Measurements from ENCODE around the gene LMCD1. TPM values are rescaled to one million over a fixed set of nuclear protein-coding genes. Genes with fewer than 3 reads are reported as not detected.

Gene LMCD1
- total RNA-seq, 4 donors from 2014 or later = 13.9 to 64.6 (median 25.6) TPM

DNA sequence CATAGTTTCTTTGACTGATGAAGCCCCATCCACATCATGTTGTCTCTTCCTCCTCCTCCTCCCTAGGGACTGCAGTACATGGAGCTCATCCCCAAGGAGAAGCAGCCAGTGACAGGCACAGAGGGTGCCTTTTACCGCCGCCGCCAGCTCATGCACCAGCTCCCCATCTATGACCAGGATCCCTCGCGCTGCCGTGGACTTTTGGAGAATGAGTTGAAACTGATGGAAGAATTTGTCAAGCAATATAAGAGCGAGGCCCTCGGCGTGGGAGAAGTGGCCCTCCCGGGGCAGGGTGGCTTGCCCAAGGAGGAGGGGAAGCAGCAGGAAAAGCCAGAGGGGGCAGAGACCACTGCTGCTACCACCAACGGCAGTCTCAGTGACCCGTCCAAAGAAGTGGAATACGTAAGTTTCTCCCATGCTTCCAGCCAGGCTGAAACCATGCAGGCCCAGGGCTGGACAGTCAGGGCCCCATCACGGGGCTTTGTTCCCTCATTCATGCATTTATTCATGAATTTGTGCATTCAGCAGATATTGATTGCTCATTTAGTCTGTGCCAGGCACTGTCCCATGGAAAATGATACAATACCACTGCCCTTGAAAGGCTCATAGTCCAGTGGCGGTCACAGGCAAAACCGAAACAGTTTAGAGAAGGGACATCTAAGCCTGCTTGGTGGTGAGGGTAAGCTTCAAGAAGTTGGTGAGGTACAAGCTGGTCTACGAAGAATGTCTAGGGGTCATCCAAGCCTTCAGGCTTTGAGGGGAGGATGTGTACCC lies 47.1 kb downstream of the LMCD1 start:
- no peak for DNase-seq
- H3K9me3 ChIP-seq = no peaks in the 10 kb centered on the region
- H3K27ac ChIP-seq = no peak overlapping the region
- intact Hi-C loops (cut with DNase I) = no loop called here
- WGBS, 2 donors = 96% methylated on average over 17 of the region's 17 CpGs
- no peak overlapping the region for H3K4me3 ChIP-seq (replicated peaks in 1 of 3)
- TF ChIP-seq POLR2A (IDR thresholded peaks at IDR 0.05) = no peak
- TF ChIP-seq, protein P1, sequence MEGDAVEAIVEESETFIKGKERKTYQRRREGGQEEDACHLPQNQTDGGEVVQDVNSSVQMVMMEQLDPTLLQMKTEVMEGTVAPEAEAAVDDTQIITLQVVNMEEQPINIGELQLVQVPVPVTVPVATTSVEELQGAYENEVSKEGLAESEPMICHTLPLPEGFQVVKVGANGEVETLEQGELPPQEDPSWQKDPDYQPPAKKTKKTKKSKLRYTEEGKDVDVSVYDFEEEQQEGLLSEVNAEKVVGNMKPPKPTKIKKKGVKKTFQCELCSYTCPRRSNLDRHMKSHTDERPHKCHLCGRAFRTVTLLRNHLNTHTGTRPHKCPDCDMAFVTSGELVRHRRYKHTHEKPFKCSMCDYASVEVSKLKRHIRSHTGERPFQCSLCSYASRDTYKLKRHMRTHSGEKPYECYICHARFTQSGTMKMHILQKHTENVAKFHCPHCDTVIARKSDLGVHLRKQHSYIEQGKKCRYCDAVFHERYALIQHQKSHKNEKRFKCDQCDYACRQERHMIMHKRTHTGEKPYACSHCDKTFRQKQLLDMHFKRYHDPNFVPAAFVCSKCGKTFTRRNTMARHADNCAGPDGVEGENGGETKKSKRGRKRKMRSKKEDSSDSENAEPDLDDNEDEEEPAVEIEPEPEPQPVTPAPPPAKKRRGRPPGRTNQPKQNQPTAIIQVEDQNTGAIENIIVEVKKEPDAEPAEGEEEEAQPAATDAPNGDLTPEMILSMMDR (IDR thresholded peaks at IDR 0.05) = no peak
- H3K4me1 ChIP-seq = no peaks in the 10 kb centered on the region
- peaks cover 0 to 4% of the 10 kb centered on the region in 2 donors for H3K36me3 ChIP-seq
- no peaks in the 10 kb centered on the region for H3K27me3 ChIP-seq

- no peak overlapping the region for H3K27ac ChIP-seq
- intact Hi-C loops (cut with DNase I) = no loop called here
Measured at GRCh38 chr3:8549354-8549753, 47.7 kb downstream of the LMCD1 start.

GRCh38 chr3:8550611-8551010 lies 49.0 kb downstream of the LMCD1 start:
- H3K9me3 ChIP-seq = no peaks in the 10 kb centered on the region
- H3K4me3 ChIP-seq (replicated peaks in 1 of 3) = no peak overlapping the region
- DNase-seq = no peak
- intact Hi-C loops (cut with DNase I) = no loop called here
- H3K36me3 ChIP-seq = peaks cover 0 to 4% of the 10 kb centered on the region in 2 donors
- H3K27me3 ChIP-seq = no peaks in the 10 kb centered on the region
- no peak overlapping the region for H3K27ac ChIP-seq
- H3K4me1 ChIP-seq = peaks cover 0 to 7% of the 10 kb centered on the region in 2 donors
- TF ChIP-seq, protein P1 (IDR thresholded peaks at IDR 0.05) = no peak
- no peak for TF ChIP-seq POLR2A (IDR thresholded peaks at IDR 0.05)
- WGBS, 2 donors = 71 to 81% methylated on average over 6 of the region's 6 CpGs

More at GRCh38 chr3:8549354-8549753, 47.7 kb downstream of the LMCD1 start:
- H3K4me3 ChIP-seq (replicated peaks in 1 of 3) = no peak overlapping the region
- H3K27me3 ChIP-seq = no peaks in the 10 kb centered on the region
- H3K4me1 ChIP-seq = no peaks in the 10 kb centered on the region
- TF ChIP-seq, protein P1 (IDR thresholded peaks at IDR 0.05) = no peak
- TF ChIP-seq POLR2A (IDR thresholded peaks at IDR 0.05) = no peak
- no peaks in the 10 kb centered on the region for H3K9me3 ChIP-seq
- H3K36me3 ChIP-seq = peaks cover 0 to 4% of the 10 kb centered on the region in 2 donors
- no peak for DNase-seq
- 75 to 86% methylated on average over 1 of the region's 1 CpG for WGBS, 2 donors

- no peak for TF ChIP-seq POLR2A (IDR thresholded peaks at IDR 0.05)
- TF ChIP-seq, protein P1 (IDR thresholded peaks at IDR 0.05) = no peak
- WGBS, 2 donors = 85 to 94% methylated on average over 5 of the region's 5 CpGs
- Histone ChIP-seq H3K27me3 (no peaks in the 10 kb centered on the region), H3K4me1 (peaks cover 0 to 7% of the 10 kb centered on the region in 2 donors), H3K27ac (no peak overlapping the region), H3K36me3 (peaks cover 0 to 4% of the 10 kb centered on the region in 2 donors), H3K4me3 (replicated peaks in 1 of 3) (no peak overlapping the region), H3K9me3 (no peaks in the 10 kb centered on the region)
- DNase-seq = no peak
- intact Hi-C loops (cut with DNase I) = no loop called here
Measured at GRCh38 chr3:8552223-8552762, 50.7 kb downstream of the LMCD1 start.

GRCh38 chr3:8553405-8553804 lies 51.8 kb downstream of the LMCD1 start:
- WGBS, 2 donors = 97 to 100% methylated on average over 1 to 6 of the region's 6 CpGs
- no peak for TF ChIP-seq POLR2A (IDR thresholded peaks at IDR 0.05)
- TF ChIP-seq, protein P1 (IDR thresholded peaks at IDR 0.05) = no peak
- no peak overlapping the region for H3K27ac ChIP-seq
- no peak for DNase-seq
- peaks cover 0 to 12% of the 10 kb centered on the region in 2 donors for H3K4me1 ChIP-seq
- no peaks in the 10 kb centered on the region for H3K27me3 ChIP-seq
- intact Hi-C loops (cut with DNase I) = no loop called here
- H3K36me3 ChIP-seq = peaks cover 0 to 4% of the 10 kb centered on the region in 2 donors
- no peak overlapping the region for H3K4me3 ChIP-seq (replicated peaks in 1 of 3)
- no peaks in the 10 kb centered on the region for H3K9me3 ChIP-seq
